Breast epithelium (tissue), 4 donors: Measurements from ENCODE around the gene RIT2. TPM values are rescaled to one million over a fixed set of nuclear protein-coding genes. Genes with fewer than 3 reads are reported as not detected.
A peak's percentile ranks its signal among the peaks of the same experiment; 100 is the strongest.

Experiments used
- DNase-seq, 2 donors: peaks; one replicate each; pipeline ENCODE4 v3.0.0-alpha.2; 2019; ENCODE audit warnings: low spot score in 2 of 2
- H3K27ac ChIP-seq, 2 donors: fragments of 200-600 bp; sonication (generic) in 1 of 2; one replicate each; pipeline ENCODE4 v1.5.1; 2016 to 2019; ENCODE audit warnings: mild to moderate bottlenecking in 1 of 2
- H3K27me3 ChIP-seq, 2 donors: fragments of 200-600 bp; sonication (generic) in 1 of 2; one replicate each; pipeline versions ENCODE4 v1.5.1 to v1.6.0; 2017 to 2019; ENCODE audit warnings: control low read depth in 1 of 2, mild to moderate bottlenecking in 1 of 2
- H3K36me3 ChIP-seq: fragments of 200-600 bp; one replicate; pipeline ENCODE4 v1.5.1; 2019
- H3K4me1 ChIP-seq, 2 donors: fragments of 200-600 bp; sonication (generic); one replicate each; pipeline ENCODE4 v1.5.1; 2016 to 2019; ENCODE audit warnings: control low read depth in 1 of 2
- H3K4me3 ChIP-seq, 3 donors: fragments of 200-600 bp; sonication (generic); 1 replicate in 2 of 3; 2 replicates in 1 of 3; pipeline ENCODE4 v1.5.1; 2016 to 2019; ENCODE audit warnings: mild to moderate bottlenecking in 3 of 3, moderate library complexity in 2 of 3
- H3K9me3 ChIP-seq, 2 donors: fragments of 200-600 bp; sonication (generic) in 1 of 2; one replicate each; pipeline ENCODE4 v1.5.1; 2016 to 2019; ENCODE audit warnings: control low read depth in 1 of 2
- CTCF ChIP-seq, 3 donors: fragments of 450-650 bp; IDR thresholded peaks; one replicate each; pipeline ENCODE4 v1.5.1; 2016 to 2017; ENCODE audit warnings: antibody characterized with exemption in 3 of 3, mild to moderate bottlenecking in 3 of 3, moderate library complexity in 3 of 3
- POLR2A ChIP-seq: fragments of 450-650 bp; IDR thresholded peaks from one replicate; pipeline ENCODE4 v1.6.1; 2016; ENCODE audit warnings: antibody characterized with exemption, mild to moderate bottlenecking, moderate library complexity
- POLR2AphosphoS5 ChIP-seq, 3 donors: sonication (generic); formaldehyde crosslinking; IDR thresholded peaks; one replicate each; pipeline ENCODE4 v1.6.1; 2017; ENCODE audit warnings: antibody characterized with exemption in 3 of 3
- intact Hi-C: fragments of 100-400 bp; cut with DNase I; formaldehyde crosslinking; loops from one replicate; pipeline ENCODE4 v1.15.1; 2023; ENCODE audit warnings: low total_unique reads
- total RNA-seq, 3 donors: library from RNA; depleted of rRNA; stranded (reverse); fragments of >200 nt; gene quantifications; one replicate each; pipeline ENCODE4 v1.1.0, GENCODE V29; 2016

The RIT2 gene
- total RNA-seq, 3 donors from 2014 or later = not detected

- H3K9me3 ChIP-seq = no peaks in the 10 kb centered on the region
- H3K4me3 ChIP-seq = no peak overlapping the region
- no peaks in the 10 kb centered on the region for H3K36me3 ChIP-seq
- no peak overlapping the region for H3K27ac ChIP-seq
- TF ChIP-seq CTCF (IDR thresholded peaks at IDR 0.05) (no peak), POLR2AphosphoS5 (IDR thresholded peaks at IDR 0.05) (no peak), POLR2A (no peak)
- no peak for DNase-seq
- H3K27me3 ChIP-seq = no peaks in the 10 kb centered on the region
- intact Hi-C loops = no loop called here
- no peaks in the 10 kb centered on the region for H3K4me1 ChIP-seq
Measured at GRCh38 chr18:43043626-43044025, 71.9 kb downstream of the RIT2 start.

GRCh38 chr18:43040281-43040680 lies 75.2 kb downstream of the RIT2 start:
- intact Hi-C loops = no loop called here
- TF ChIP-seq POLR2A (no peak), CTCF (IDR thresholded peaks at IDR 0.05) (no peak), POLR2AphosphoS5 (IDR thresholded peaks at IDR 0.05) (no peak)
- no peak overlapping the region for H3K27ac ChIP-seq

GRCh38 chr18:43034683-43035500 lies 80.6 kb downstream of the RIT2 start:
- no peaks in the 10 kb centered on the region for H3K4me1 ChIP-seq
- peak overlapping the region in 1 of 2 donors; percentile 38 for H3K27ac ChIP-seq
- H3K36me3 ChIP-seq = no peaks in the 10 kb centered on the region
- intact Hi-C loops = no loop called here
- DNase-seq = no peak
- no peak for TF ChIP-seq POLR2A
- no peak for TF ChIP-seq CTCF (IDR thresholded peaks at IDR 0.05)
- TF ChIP-seq POLR2AphosphoS5 (IDR thresholded peaks at IDR 0.05) = no peak
- no peaks in the 10 kb centered on the region for H3K9me3 ChIP-seq
- no peak overlapping the region for H3K4me3 ChIP-seq
- H3K27me3 ChIP-seq = no peaks in the 10 kb centered on the region

More at GRCh38 chr18:43040281-43040680, 75.2 kb downstream of the RIT2 start:
- Histone ChIP-seq H3K4me1 (no peaks in the 10 kb centered on the region), H3K4me3 (no peak overlapping the region), H3K36me3 (no peaks in the 10 kb centered on the region), H3K27me3 (no peaks in the 10 kb centered on the region), H3K9me3 (no peaks in the 10 kb centered on the region)
- no peak for DNase-seq

- Histone ChIP-seq H3K27ac (no peak overlapping the region), H3K4me3 (no peak overlapping the region), H3K4me1 (no peaks in the 10 kb centered on the region), H3K27me3 (no peaks in the 10 kb centered on the region), H3K9me3 (no peaks in the 10 kb centered on the region), H3K36me3 (no peaks in the 10 kb centered on the region)
- TF ChIP-seq POLR2A (no peak), CTCF (IDR thresholded peaks at IDR 0.05) (no peak), POLR2AphosphoS5 (IDR thresholded peaks at IDR 0.05) (no peak)
- DNase-seq = no peak
- intact Hi-C loops = no loop called here
Measured at GRCh38 chr18:43031169-43031568, 84.3 kb downstream of the RIT2 start.

GRCh38 chr18:43029414-43029813 lies 86.1 kb downstream of the RIT2 start:
- TF ChIP-seq POLR2A (no peak), POLR2AphosphoS5 (IDR thresholded peaks at IDR 0.05) (no peak), CTCF (IDR thresholded peaks at IDR 0.05) (no peak)
- intact Hi-C loops = no loop called here
- H3K4me3 ChIP-seq = no peak overlapping the region

More at GRCh38 chr18:43029414-43029813, 86.1 kb downstream of the RIT2 start:
- Histone ChIP-seq H3K9me3 (no peaks in the 10 kb centered on the region), H3K27me3 (no peaks in the 10 kb centered on the region), H3K27ac (no peak overlapping the region), H3K36me3 (no peaks in the 10 kb centered on the region), H3K4me1 (no peaks in the 10 kb centered on the region)
- no peak for DNase-seq
